Skeletal muscle cell (primary cell): Measurements from ENCODE around the gene KRTAP4-4.
"Not testable (repeated sequence)": the region's sequence is repeated elsewhere in the genome, so short reads cannot be mapped to it uniquely, and the experiment has no call there.

Source experiments
- DNase-seq: peaks from one replicate; pipeline ENCODE4 v3.0.0-alpha.2; 2010; ENCODE audit warnings: low read depth
- H3K4me3 ChIP-seq: 2 replicates; pipeline ENCODE4 v1.5.1; 2011; ENCODE audit warnings: low read depth, mild to moderate bottlenecking, control low read depth, low read length, moderate library complexity

KRTAP4-4 gene

DNA sequence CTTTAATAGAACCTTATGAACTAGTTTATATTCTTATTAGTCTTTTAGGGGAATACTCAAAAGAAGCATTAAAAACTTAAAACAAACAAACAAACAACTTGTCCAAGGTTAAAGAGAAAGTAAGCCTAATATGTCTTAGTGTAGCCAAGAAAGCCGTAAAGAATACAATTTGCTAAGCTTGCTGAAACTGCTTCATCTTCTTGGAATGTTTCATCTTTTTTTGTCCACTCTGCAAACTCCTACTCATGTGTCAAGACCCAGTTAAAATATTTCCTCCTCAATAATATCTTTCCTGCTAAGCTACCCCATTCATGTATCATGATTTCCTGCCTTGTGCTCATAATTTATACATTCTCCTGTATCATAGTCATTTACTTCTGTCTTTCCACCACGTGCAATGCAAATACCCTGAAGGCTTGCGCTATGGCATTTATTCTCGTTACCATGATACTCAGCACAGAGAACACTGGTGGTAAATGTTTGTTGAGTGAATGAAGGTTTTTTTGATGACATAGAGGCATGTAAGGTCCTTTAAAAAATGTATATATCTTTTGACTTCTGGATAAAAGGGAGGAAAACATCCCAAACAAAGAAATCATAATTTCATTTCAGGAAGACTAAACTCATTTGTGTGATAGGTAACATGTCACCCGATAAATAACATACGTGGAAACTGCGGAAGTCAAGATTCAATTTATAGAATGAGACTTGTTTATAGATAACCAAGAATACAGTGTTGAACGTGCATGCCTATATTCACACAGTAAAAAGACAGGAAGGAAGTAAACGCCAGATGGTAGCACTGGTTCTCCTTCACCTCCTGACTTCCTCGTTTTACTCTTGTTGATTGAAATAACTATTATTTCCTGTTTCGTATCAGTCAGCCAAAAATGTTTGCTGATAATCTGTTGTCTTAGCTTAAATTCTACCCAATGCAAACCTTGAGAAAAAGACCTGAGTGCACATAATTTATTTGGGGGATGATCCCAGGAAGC, 40.6 kb downstream of the KRTAP4-4 start:
- H3K4me3 ChIP-seq, DNase-seq: not testable (repeated sequence)

DNA sequence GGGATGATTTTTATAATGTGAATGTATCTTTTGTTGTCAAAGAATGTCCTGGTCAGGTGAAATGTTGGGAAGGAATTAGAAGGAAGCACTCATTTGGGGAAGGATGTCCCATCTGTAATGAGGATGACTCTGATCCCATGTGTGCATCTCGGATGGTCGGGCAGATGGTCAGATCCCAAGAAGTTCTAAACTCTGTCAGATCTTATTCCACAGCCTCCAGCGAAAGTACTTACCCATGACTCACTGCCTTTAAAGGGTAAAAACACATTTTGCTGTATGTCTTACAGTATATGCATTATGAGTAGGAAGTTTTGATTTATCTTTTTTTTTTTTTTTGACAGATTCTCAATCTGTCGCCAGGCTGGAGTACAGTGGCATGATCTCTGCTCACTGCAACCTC, 41.8 kb downstream of the KRTAP4-4 start:
- no peak for DNase-seq
- no peak overlapping the region for H3K4me3 ChIP-seq

DNA sequence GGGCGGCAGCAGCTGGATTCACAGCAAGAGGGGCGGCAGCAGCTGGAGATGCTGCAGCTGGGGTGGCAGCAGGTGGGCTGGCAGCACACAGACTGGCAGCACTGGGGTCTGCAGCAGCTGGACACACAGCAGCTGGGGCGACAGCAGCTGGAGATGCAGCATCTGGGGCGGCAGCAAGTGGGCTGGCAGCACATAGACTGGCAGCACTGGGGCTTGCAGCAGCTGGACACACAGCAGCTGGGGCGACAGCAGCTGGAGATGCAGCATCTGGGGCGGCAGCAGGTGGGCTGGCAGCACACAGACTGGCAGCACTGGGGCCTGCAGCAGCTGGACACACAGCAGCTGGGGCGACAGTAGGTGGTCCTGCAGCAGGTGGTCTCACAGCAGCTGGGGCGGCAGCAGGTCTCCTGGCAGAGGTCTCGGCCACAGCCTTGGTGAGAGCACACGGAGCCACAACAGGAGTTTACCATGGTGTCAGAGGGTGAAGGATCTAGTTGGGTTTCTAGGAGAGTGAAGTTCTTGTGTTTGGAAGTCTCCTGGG, 42.6 kb downstream of the KRTAP4-4 start, which contains the start of gene KRTAP4-11:
TSS of gene KRTAP4-11 (minus strand) at position 528 of the 541 bp plus-strand sequence. CDS start at position 470, 58 bp downstream.
- H3K4me3 ChIP-seq, DNase-seq: not testable (repeated sequence)

DNA sequence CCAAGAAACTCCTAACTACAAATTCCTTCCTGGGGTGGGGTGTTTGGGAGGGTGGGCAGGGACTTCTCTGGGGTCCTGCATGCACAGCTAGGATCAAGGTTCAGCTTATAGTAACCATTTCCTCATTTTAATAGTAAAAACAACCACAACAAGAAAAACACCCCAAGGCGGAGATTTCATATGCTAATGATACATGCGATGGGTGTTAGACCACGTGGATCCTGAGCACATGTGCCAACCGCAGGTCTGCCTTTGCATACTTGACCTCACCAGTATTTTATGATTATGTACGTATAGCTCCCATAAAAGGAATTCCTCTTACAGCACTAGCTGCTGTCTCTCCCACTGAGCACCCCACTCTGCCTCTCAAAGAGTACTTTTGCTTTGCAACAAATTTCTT, 44.3 kb downstream of the KRTAP4-4 start:
- DNase-seq = no peak
- H3K4me3 ChIP-seq = no peak overlapping the region

DNA sequence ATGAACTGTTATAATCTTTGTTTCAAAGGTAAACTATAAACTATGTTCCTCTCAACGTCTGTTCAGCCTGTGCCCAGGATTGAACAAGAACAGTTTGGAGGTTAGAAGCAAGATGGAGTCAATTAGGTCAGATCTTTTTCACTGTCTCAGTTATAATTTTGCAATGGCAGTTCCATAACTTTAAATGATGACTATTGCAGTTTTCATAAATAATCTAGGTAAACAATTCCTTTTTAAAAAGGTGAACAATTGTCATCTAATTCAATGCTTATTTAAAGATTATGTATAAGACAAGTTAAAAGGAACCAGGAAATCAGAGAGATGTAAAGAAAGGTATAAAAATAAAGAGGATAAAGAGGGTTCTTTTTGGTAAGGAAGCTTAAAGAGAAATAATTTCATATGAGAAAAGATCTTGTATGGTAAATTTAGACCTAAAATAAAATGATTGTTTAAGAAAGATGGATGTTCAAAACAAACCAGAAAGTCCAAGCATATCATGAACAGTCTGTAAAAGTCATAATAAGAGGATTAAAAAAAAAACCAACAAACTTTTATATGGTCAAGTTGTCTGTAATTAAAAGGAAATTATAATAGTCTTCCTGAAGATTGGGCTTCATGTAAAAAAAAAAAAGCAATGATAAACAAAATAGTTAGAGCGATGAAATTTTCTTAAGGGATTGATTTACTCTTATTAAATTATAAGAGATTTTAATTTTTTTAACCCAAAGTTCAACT, 49.2 kb downstream of the KRTAP4-4 start:
- DNase-seq = no peak
- H3K4me3 ChIP-seq = no peak overlapping the region
